HG02938 (cell line): Measurements from ENCODE around the gene ME3.
"Not testable (repeated sequence)": the region's sequence is repeated elsewhere in the genome, so short reads cannot be mapped to it uniquely, and the experiment has no call there.

Experiments
- ATAC-seq: cut with Tn5 transposase; IDR thresholded peaks from one replicate; pipeline ENCODE4 v1.9.1; 2021; ENCODE audit warnings: mild to moderate bottlenecking, moderate library complexity; ENCODE audit not compliant: unreplicated experiment

ME3 gene

GRCh38 chr11:86444981-86445380 lies 227.4 kb downstream of the ME3 start:
- ATAC-seq = no peak

- ATAC-seq = no peak
These were observed 229.0 kb downstream of the ME3 start for GRCh38 chr11:86443415-86443814.

- no peak for ATAC-seq
These were observed 229.6 kb downstream of the ME3 start for GRCh38 chr11:86442827-86443226.

GRCh38 chr11:86442420-86442819 lies 230.0 kb downstream of the ME3 start:
- ATAC-seq = no peak

GRCh38 chr11:86440843-86441242 lies 231.6 kb downstream of the ME3 start:
- ATAC-seq = no peak

GRCh38 chr11:86440305-86440716 lies 232.1 kb downstream of the ME3 start:
- ATAC-seq = no peak

- no peak for ATAC-seq
These were observed 233.7 kb downstream of the ME3 start for GRCh38 chr11:86438685-86439084.

GRCh38 chr11:86435711-86436110 lies 236.7 kb downstream of the ME3 start:
- no peak for ATAC-seq

GRCh38 chr11:86433361-86434095 lies 238.9 kb downstream of the ME3 start:
- ATAC-seq = not testable (repeated sequence)

- no peak for ATAC-seq
These were observed 241.2 kb downstream of the ME3 start for GRCh38 chr11:86431258-86431657.

- no peak for ATAC-seq
These were observed 245.0 kb downstream of the ME3 start for GRCh38 chr11:86427441-86427840.

- not testable (repeated sequence) for ATAC-seq
These were observed 248.9 kb downstream of the ME3 start for GRCh38 chr11:86423488-86423887.

- no peak for ATAC-seq
These were observed 250.0 kb downstream of the ME3 start for GRCh38 chr11:86422371-86422770.

- no peak for ATAC-seq
These were observed 250.5 kb downstream of the ME3 start for GRCh38 chr11:86421946-86422345.

- peak; percentile 50 for ATAC-seq
These were observed 253.5 kb downstream of the ME3 start for GRCh38 chr11:86418917-86419316.

GRCh38 chr11:86418513-86418912 lies 253.9 kb downstream of the ME3 start:
- no peak for ATAC-seq

- no peak for ATAC-seq
These were observed 254.3 kb downstream of the ME3 start for GRCh38 chr11:86418106-86418505.

GRCh38 chr11:86416951-86417350 lies 255.5 kb downstream of the ME3 start:
- not testable (repeated sequence) for ATAC-seq

- ATAC-seq = no peak
These were observed 255.9 kb downstream of the ME3 start for GRCh38 chr11:86416494-86416893.

- ATAC-seq = no peak
These were observed 257.4 kb downstream of the ME3 start for GRCh38 chr11:86415026-86415425.

GRCh38 chr11:86414032-86414431 lies 258.4 kb downstream of the ME3 start:
- no peak for ATAC-seq

GRCh38 chr11:86408845-86409244 lies 263.6 kb downstream of the ME3 start:
- ATAC-seq = no peak

GRCh38 chr11:86403458-86403857 lies 269.0 kb downstream of the ME3 start:
- ATAC-seq = no peak
